ENCODE data around the gene ZNF385B.
"Not testable (repeated sequence)": the region's sequence is repeated elsewhere in the genome, so short reads cannot be mapped to it uniquely, and the experiment has no call there.

ZNF385B gene

DNA sequence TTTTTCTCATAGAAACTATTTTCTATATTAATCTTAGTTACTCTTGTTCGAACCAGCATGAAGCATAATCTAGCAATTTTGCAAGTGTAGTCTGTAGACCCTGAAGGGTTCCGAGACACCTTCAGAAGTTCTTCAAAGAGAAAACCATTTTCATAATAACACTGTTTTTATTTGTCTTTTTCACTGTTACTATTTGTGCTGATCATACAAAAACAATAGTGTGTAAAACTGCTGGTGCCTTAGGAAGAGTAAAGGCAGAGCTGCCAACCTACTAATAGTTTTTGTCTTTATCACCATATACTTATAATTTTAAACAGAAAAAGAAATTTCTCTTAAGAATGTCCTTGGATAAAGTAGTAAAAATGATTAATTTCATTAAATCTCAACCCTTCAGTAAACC lies 218.9 kb downstream of the ZNF385B start:
- H3K27ac ChIP-seq (ENCODE audit: low read length) = no peak overlapping the region
- no peak overlapping the region for H2AFZ ChIP-seq (ENCODE audit: low read depth, low read length)
- no peaks in the 10 kb centered on the region for H3K79me2 ChIP-seq (ENCODE audit: low read length)
- no peak overlapping the region for H3K4me2 ChIP-seq (ENCODE audit: low read length)
- no peaks in the 10 kb centered on the region for H4K20me1 ChIP-seq (ENCODE audit: insufficient read depth, low read length)
- TF ChIP-seq, protein P1, sequence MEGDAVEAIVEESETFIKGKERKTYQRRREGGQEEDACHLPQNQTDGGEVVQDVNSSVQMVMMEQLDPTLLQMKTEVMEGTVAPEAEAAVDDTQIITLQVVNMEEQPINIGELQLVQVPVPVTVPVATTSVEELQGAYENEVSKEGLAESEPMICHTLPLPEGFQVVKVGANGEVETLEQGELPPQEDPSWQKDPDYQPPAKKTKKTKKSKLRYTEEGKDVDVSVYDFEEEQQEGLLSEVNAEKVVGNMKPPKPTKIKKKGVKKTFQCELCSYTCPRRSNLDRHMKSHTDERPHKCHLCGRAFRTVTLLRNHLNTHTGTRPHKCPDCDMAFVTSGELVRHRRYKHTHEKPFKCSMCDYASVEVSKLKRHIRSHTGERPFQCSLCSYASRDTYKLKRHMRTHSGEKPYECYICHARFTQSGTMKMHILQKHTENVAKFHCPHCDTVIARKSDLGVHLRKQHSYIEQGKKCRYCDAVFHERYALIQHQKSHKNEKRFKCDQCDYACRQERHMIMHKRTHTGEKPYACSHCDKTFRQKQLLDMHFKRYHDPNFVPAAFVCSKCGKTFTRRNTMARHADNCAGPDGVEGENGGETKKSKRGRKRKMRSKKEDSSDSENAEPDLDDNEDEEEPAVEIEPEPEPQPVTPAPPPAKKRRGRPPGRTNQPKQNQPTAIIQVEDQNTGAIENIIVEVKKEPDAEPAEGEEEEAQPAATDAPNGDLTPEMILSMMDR (IDR thresholded peaks at IDR 0.05; ENCODE audit: low read depth, low read length) = no peak
- no peak for TF ChIP-seq EZH2phosphoT487 (IDR thresholded peaks at IDR 0.05; ENCODE audit: low read depth)
- H3K27me3 ChIP-seq (ENCODE audit: low read depth, low read length) = no peaks in the 10 kb centered on the region
- H3K4me1 ChIP-seq (ENCODE audit: low read length) = no peaks in the 10 kb centered on the region
- no peak overlapping the region for H3K9ac ChIP-seq (ENCODE audit: low read length)
- no peaks in the 10 kb centered on the region for H3K36me3 ChIP-seq (replicated peaks; ENCODE audit: low read depth, low read length)
- no peak overlapping the region for H3K4me3 ChIP-seq (ENCODE audit: low read length)
- H3K9me3 ChIP-seq (ENCODE audit: insufficient read depth, low read length) = no peaks in the 10 kb centered on the region

DNA sequence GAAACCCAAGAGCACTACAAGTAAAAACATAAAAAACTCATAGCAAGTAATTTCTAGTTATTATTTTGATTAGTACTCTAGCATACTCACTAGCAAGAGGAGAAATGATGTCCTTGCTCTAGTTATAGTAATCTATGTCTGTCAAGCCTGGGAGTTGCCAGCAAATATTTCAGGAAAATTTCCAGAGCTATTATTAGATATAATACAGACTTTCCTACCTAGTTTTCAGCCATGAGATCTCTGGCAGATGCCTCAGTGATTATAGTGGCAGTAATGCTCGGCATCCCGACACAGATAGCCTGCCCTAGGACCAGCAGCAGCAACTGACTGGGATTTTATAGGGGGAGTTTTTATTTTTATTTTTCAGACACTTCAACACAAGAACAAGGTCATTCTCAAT lies 224.4 kb downstream of the ZNF385B start:
- no peak overlapping the region for H3K4me3 ChIP-seq (ENCODE audit: low read length)
- H2AFZ ChIP-seq (ENCODE audit: low read depth, low read length) = no peak overlapping the region
- no peak overlapping the region for H3K9ac ChIP-seq (ENCODE audit: low read length)
- H3K4me1 ChIP-seq (ENCODE audit: low read length) = no peaks in the 10 kb centered on the region
- H3K9me3 ChIP-seq (ENCODE audit: insufficient read depth, low read length) = no peaks in the 10 kb centered on the region
- H3K79me2 ChIP-seq (ENCODE audit: low read length) = no peaks in the 10 kb centered on the region
- TF ChIP-seq EZH2phosphoT487 (IDR thresholded peaks at IDR 0.05; ENCODE audit: low read depth) = no peak
- TF ChIP-seq, protein P1 (IDR thresholded peaks at IDR 0.05; ENCODE audit: low read depth, low read length) = no peak
- H3K27ac ChIP-seq (ENCODE audit: low read length) = no peak overlapping the region
- no peaks in the 10 kb centered on the region for H3K27me3 ChIP-seq (ENCODE audit: low read depth, low read length)
- no peaks in the 10 kb centered on the region for H3K36me3 ChIP-seq (replicated peaks; ENCODE audit: low read depth, low read length)
- no peak overlapping the region for H3K4me2 ChIP-seq (ENCODE audit: low read length)
- no peaks in the 10 kb centered on the region for H4K20me1 ChIP-seq (ENCODE audit: insufficient read depth, low read length)

DNA sequence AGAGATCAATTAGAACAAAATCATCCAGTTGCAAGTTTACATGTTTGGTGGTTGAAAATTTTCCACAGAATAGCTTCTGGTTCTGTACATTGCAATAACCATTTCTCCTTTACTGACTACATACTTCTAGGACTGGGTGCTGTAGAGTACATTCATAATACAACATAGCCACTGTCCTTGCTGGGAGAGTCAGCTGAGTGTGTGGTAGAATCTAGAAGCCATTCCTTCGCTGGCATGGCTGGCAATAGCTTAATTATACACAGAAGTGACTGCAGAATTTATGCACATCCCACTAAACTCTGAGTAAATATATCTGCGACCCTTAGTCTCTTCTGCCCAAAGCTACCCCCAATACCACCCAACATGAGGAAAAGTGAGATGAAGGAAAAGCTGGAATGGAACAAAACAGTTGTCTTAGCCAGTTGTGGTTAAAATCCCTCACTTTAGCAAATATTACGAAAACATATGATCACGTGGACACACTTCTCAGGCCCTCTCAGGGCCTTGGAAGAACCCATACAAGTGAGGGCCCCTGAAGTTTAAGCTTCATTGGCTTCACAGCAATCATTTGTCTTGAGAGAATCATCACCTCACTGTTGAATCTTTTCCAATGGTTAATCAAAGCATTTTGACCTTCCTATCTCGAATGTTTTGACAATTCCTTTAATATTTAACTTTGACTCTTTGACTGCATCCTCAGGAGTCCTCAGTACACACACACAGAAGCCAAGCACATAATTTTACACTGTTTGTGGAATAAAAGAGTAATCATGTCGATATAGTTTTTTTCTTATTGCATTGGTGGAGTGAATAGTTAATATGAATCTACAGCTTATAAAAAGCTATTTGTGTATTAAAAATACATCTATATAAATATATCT lies 225.1 kb downstream of the ZNF385B start:
- TF ChIP-seq EZH2phosphoT487 (IDR thresholded peaks at IDR 0.05; ENCODE audit: low read depth) = no peak
- TF ChIP-seq, protein P1 (IDR thresholded peaks at IDR 0.05; ENCODE audit: low read depth, low read length) = no peak
- H3K9me3 ChIP-seq (ENCODE audit: insufficient read depth, low read length) = no peaks in the 10 kb centered on the region
- no peak overlapping the region for H3K9ac ChIP-seq (ENCODE audit: low read length)
- no peaks in the 10 kb centered on the region for H3K4me1 ChIP-seq (ENCODE audit: low read length)
- no peaks in the 10 kb centered on the region for H4K20me1 ChIP-seq (ENCODE audit: insufficient read depth, low read length)
- no peaks in the 10 kb centered on the region for H3K79me2 ChIP-seq (ENCODE audit: low read length)
- H2AFZ ChIP-seq (ENCODE audit: low read depth, low read length) = no peak overlapping the region
- no peak overlapping the region for H3K27ac ChIP-seq (ENCODE audit: low read length)
- H3K4me2 ChIP-seq (ENCODE audit: low read length) = no peak overlapping the region
- no peaks in the 10 kb centered on the region for H3K36me3 ChIP-seq (replicated peaks; ENCODE audit: low read depth, low read length)
- H3K27me3 ChIP-seq (ENCODE audit: low read depth, low read length) = no peaks in the 10 kb centered on the region
- no peak overlapping the region for H3K4me3 ChIP-seq (ENCODE audit: low read length)

- not testable (repeated sequence) for H3K9ac ChIP-seq (ENCODE audit: low read length); H2AFZ ChIP-seq (ENCODE audit: low read depth, low read length); H3K9me3 ChIP-seq (ENCODE audit: insufficient read depth, low read length); H3K27me3 ChIP-seq (ENCODE audit: low read depth, low read length); H3K4me1 ChIP-seq (ENCODE audit: low read length); H3K4me3 ChIP-seq (ENCODE audit: low read length); H3K79me2 ChIP-seq (ENCODE audit: low read length); H3K4me2 ChIP-seq (ENCODE audit: low read length); H3K27ac ChIP-seq (ENCODE audit: low read length); H3K36me3 ChIP-seq (replicated peaks; ENCODE audit: low read depth, low read length); H4K20me1 ChIP-seq (ENCODE audit: insufficient read depth, low read length)
Measured at GRCh38 chr2:179631769-179632385, 229.5 kb downstream of the ZNF385B start.

- not testable (repeated sequence) for H4K20me1 ChIP-seq (ENCODE audit: insufficient read depth, low read length); H3K79me2 ChIP-seq (ENCODE audit: low read length); H3K27me3 ChIP-seq (ENCODE audit: low read depth, low read length); H2AFZ ChIP-seq (ENCODE audit: low read depth, low read length); H3K27ac ChIP-seq (ENCODE audit: low read length); H3K4me1 ChIP-seq (ENCODE audit: low read length); H3K36me3 ChIP-seq (replicated peaks; ENCODE audit: low read depth, low read length); H3K9ac ChIP-seq (ENCODE audit: low read length); H3K9me3 ChIP-seq (ENCODE audit: insufficient read depth, low read length); H3K4me2 ChIP-seq (ENCODE audit: low read length); H3K4me3 ChIP-seq (ENCODE audit: low read length)
Measured at GRCh38 chr2:179629776-179630175, 231.6 kb downstream of the ZNF385B start.
